HFF-Myc (cell line): ENCODE data around the gene OR4E2.

Source experiments
- DNase-seq: peaks from one replicate; pipeline ENCODE4 v3.0.0-alpha.2; 2011; ENCODE audit warnings: low read depth; ENCODE audit errors: extremely low read depth
- H3K4me3 ChIP-seq: replicated peaks from 2 replicates; pipeline ENCODE4 v1.5.1; 2011; ENCODE audit warnings: low read depth, mild to moderate bottlenecking, control low read depth, low read length
- CTCF ChIP-seq: IDR thresholded peaks from 2 replicates; pipeline ENCODE4 v1.5.1; 2012; ENCODE audit warnings: mild to moderate bottlenecking, low read depth, low read length, control low read depth; ENCODE audit errors: missing control alignments

Gene OR4E2

GRCh38 chr14:21634840-21635239 is 18.8 kb upstream of the OR4E2 start, which contains the start of gene OR10G2:
OR10G2 (minus strand) TSS chr14:21634940; CDS start chr14:21634842, 98 bp downstream.
- DNase-seq: no peak
- no peak for TF ChIP-seq CTCF
- no peak within 1 kb of the TSS for H3K4me3 ChIP-seq

GRCh38 chr14:21642683-21643082 is 11.0 kb upstream of the OR4E2 start:
- DNase-seq: no peak
- no peak overlapping the region for H3K4me3 ChIP-seq
- TF ChIP-seq CTCF: no peak

- no peak for DNase-seq
- no peak overlapping the region for H3K4me3 ChIP-seq
- no peak for TF ChIP-seq CTCF
These were observed 10.2 kb upstream of the OR4E2 start for GRCh38 chr14:21643407-21643806.

- no peak for DNase-seq
- no peak overlapping the region for H3K4me3 ChIP-seq
- no peak for TF ChIP-seq CTCF
These were observed 6.3 kb upstream of the OR4E2 start for GRCh38 chr14:21647380-21647779.

- no peak overlapping the region for H3K4me3 ChIP-seq
- no peak for TF ChIP-seq CTCF
- no peak for DNase-seq
These were observed 1.3 kb upstream of the OR4E2 start for GRCh38 chr14:21652209-21652808.

GRCh38 chr14:21654215-21654614 is 580 bp downstream of the OR4E2 start:
- TF ChIP-seq CTCF: no peak
- H3K4me3 ChIP-seq: no peak overlapping the region
- no peak for DNase-seq

- TF ChIP-seq CTCF: no peak
- DNase-seq: no peak
- no peak overlapping the region for H3K4me3 ChIP-seq
These were observed 3.3 kb downstream of the OR4E2 start for GRCh38 chr14:21656980-21657379.
